ENCODE data around the gene FCER2.

The FCER2 gene

GRCh38 chr19:7652061-7652641, 49.8 kb downstream of the FCER2 start:
- no peak for TF ChIP-seq EZH2phosphoT487 (conservative IDR thresholded peaks at IDR 0.05; ENCODE audit: low read length)
- TF ChIP-seq CTCF (IDR thresholded peaks at IDR 0.05; ENCODE audit: insufficient read depth, low read length, poor library complexity, severe bottlenecking) = peak; percentile 92
- no peak overlapping the region for H3K4me3 ChIP-seq (ENCODE audit: insufficient read depth, low read length, poor library complexity, severe bottlenecking)
- H3K79me2 ChIP-seq (ENCODE audit: insufficient read depth, low read length) = no peaks in the 10 kb centered on the region
- no peaks in the 10 kb centered on the region for H3K9me3 ChIP-seq (ENCODE audit: insufficient read depth, low read length)
- H3K27me3 ChIP-seq (ENCODE audit: low read length) = no peaks in the 10 kb centered on the region
- H3K4me2 ChIP-seq (ENCODE audit: low read depth, low read length, poor library complexity, severe bottlenecking) = peak overlapping the region; percentile 65
- peak overlapping the region; percentile 69 for H2AFZ ChIP-seq (ENCODE audit: low read depth, low read length, severe bottlenecking)
- no peaks in the 10 kb centered on the region for H3K9me2 ChIP-seq (replicated peaks; ENCODE audit: insufficient read depth, low read length)
- H3F3A ChIP-seq (ENCODE audit: insufficient read depth) = no peaks in the 10 kb centered on the region
- no peak overlapping the region for H3K27ac ChIP-seq (ENCODE audit: low read depth, low read length)
- no peaks in the 10 kb centered on the region for H4K20me1 ChIP-seq (ENCODE audit: low read depth, low read length)
- no peak overlapping the region; the same call in 1 of the 2 replicates for H3K9ac ChIP-seq (ENCODE audit: low read length)
- no peaks in the 10 kb centered on the region for H3K36me3 ChIP-seq (ENCODE audit: low read length)

- Histone ChIP-seq H2AFZ (ENCODE audit: low read depth, low read length, severe bottlenecking) (no peak overlapping the region), H3K79me2 (ENCODE audit: insufficient read depth, low read length) (no peaks in the 10 kb centered on the region), H3K9me3 (ENCODE audit: insufficient read depth, low read length) (no peaks in the 10 kb centered on the region), H3K27me3 (ENCODE audit: low read length) (no peaks in the 10 kb centered on the region), H3K27ac (ENCODE audit: low read depth, low read length) (no peak overlapping the region), H4K20me1 (ENCODE audit: low read depth, low read length) (no peaks in the 10 kb centered on the region), H3K4me3 (ENCODE audit: insufficient read depth, low read length, poor library complexity, severe bottlenecking) (no peak overlapping the region), H3F3A (ENCODE audit: insufficient read depth) (no peaks in the 10 kb centered on the region), H3K9ac (ENCODE audit: low read length) (no peak overlapping the region), H3K36me3 (ENCODE audit: low read length) (no peaks in the 10 kb centered on the region), H3K4me2 (ENCODE audit: low read depth, low read length, poor library complexity, severe bottlenecking) (no peak overlapping the region), H3K9me2 (replicated peaks; ENCODE audit: insufficient read depth, low read length) (no peaks in the 10 kb centered on the region)
- TF ChIP-seq EZH2phosphoT487 (conservative IDR thresholded peaks at IDR 0.05; ENCODE audit: low read length) (no peak), CTCF (IDR thresholded peaks at IDR 0.05; ENCODE audit: insufficient read depth, low read length, poor library complexity, severe bottlenecking) (no peak)
Observed at GRCh38 chr19:7650148-7650547, 51.8 kb downstream of the FCER2 start.

GRCh38 chr19:7648265-7649014, 53.5 kb downstream of the FCER2 start:
- Histone ChIP-seq H3K27me3 (ENCODE audit: low read length) (no peaks in the 10 kb centered on the region), H3K9me2 (replicated peaks; ENCODE audit: insufficient read depth, low read length) (no peaks in the 10 kb centered on the region), H3K79me2 (ENCODE audit: insufficient read depth, low read length) (no peaks in the 10 kb centered on the region), H4K20me1 (ENCODE audit: low read depth, low read length) (no peaks in the 10 kb centered on the region), H3K36me3 (ENCODE audit: low read length) (no peaks in the 10 kb centered on the region), H3F3A (ENCODE audit: insufficient read depth) (no peaks in the 10 kb centered on the region), H3K4me3 (ENCODE audit: insufficient read depth, low read length, poor library complexity, severe bottlenecking) (no peak overlapping the region), H2AFZ (ENCODE audit: low read depth, low read length, severe bottlenecking) (no peak overlapping the region), H3K4me2 (ENCODE audit: low read depth, low read length, poor library complexity, severe bottlenecking) (no peak overlapping the region), H3K9me3 (ENCODE audit: insufficient read depth, low read length) (no peaks in the 10 kb centered on the region), H3K27ac (ENCODE audit: low read depth, low read length) (no peak overlapping the region), H3K9ac (ENCODE audit: low read length) (no peak overlapping the region)
- no peak for TF ChIP-seq CTCF (IDR thresholded peaks at IDR 0.05; ENCODE audit: insufficient read depth, low read length, poor library complexity, severe bottlenecking)
- TF ChIP-seq EZH2phosphoT487 (conservative IDR thresholded peaks at IDR 0.05; ENCODE audit: low read length) = no peak

All from SU-DHL-6 (cell line).